Ammon's horn (tissue), 1 donor: ENCODE results near the gene PDXDC1.
"Not testable (repeated sequence)": the region's sequence is repeated elsewhere in the genome, so short reads cannot be mapped to it uniquely, and the experiment has no call there.

Source experiments
- DNase-seq: peaks from one replicate; pipeline ENCODE4 v3.0.0-alpha.2; 2016; ENCODE audit warnings: low spot score

PDXDC1 gene, protein sequence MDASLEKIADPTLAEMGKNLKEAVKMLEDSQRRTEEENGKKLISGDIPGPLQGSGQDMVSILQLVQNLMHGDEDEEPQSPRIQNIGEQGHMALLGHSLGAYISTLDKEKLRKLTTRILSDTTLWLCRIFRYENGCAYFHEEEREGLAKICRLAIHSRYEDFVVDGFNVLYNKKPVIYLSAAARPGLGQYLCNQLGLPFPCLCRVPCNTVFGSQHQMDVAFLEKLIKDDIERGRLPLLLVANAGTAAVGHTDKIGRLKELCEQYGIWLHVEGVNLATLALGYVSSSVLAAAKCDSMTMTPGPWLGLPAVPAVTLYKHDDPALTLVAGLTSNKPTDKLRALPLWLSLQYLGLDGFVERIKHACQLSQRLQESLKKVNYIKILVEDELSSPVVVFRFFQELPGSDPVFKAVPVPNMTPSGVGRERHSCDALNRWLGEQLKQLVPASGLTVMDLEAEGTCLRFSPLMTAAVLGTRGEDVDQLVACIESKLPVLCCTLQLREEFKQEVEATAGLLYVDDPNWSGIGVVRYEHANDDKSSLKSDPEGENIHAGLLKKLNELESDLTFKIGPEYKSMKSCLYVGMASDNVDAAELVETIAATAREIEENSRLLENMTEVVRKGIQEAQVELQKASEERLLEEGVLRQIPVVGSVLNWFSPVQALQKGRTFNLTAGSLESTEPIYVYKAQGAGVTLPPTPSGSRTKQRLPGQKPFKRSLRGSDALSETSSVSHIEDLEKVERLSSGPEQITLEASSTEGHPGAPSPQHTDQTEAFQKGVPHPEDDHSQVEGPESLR

GRCh38 chr16:14974656-14975417 is at the start of gene PDXDC1:
PDXDC1 (plus strand) TSS chr16:14975026; CDS start chr16:14975200, 174 bp downstream.
- peak; percentile 85 for DNase-seq

DNA sequence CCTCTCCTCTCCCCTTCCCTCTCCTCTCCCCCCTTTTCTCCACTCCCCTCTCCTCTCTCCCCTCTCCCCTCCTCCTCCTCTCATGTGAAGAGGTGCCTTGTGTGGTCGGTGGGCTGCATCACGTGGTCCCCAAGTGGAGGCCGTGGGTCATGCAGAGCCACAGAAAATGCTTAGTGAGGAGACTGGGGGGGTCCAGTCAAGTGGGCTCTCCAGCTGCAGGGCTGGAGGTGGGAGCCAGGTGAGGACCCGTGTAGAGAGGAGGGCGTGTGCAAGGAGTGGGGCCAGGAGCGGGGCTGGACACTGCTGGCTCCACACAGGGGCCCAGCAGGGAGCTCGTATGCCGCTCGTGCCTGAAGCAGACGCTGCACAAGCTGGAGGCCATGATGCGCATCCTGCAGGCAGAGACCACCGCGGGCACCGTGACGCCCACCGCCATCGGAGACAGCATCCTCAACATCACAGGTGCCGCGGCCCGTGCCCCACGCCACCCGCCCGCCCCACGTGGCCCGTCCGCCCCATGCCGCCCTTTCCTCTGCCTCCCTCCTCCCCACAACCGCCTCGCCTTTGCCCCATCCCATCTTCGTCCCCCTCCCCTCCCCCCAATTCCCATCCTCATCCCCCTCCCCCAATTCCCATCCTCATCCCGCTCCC is 46.6 kb upstream of the PDXDC1 start:
- peak; percentile 7 for DNase-seq

- not testable (repeated sequence) for DNase-seq
Measured at GRCh38 chr16:14929176-14929575, 45.6 kb upstream of the PDXDC1 start.

- not testable (repeated sequence) for DNase-seq
Measured at GRCh38 chr16:14930246-14930645, 44.6 kb upstream of the PDXDC1 start.

DNA sequence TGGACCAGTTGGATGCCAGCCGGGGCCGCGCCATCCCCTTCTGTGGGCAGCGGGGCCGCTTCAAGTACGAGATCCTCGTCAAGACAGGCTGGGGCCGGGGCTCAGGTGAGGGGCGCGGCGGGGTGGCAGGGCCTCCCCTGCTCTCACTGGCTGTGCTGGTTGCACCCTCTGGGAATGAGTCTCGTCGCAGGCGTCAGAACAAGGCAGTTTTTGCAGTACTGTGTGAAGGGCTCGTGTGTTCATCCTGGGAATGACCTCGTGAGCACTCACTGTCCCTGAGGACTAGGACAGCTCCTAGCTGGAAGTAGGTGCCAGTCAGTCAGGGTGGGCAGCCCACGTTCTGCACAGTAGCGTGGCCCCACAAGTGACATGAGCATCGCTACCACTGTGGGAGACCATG is 43.9 kb upstream of the PDXDC1 start:
- not testable (repeated sequence) for DNase-seq

DNA sequence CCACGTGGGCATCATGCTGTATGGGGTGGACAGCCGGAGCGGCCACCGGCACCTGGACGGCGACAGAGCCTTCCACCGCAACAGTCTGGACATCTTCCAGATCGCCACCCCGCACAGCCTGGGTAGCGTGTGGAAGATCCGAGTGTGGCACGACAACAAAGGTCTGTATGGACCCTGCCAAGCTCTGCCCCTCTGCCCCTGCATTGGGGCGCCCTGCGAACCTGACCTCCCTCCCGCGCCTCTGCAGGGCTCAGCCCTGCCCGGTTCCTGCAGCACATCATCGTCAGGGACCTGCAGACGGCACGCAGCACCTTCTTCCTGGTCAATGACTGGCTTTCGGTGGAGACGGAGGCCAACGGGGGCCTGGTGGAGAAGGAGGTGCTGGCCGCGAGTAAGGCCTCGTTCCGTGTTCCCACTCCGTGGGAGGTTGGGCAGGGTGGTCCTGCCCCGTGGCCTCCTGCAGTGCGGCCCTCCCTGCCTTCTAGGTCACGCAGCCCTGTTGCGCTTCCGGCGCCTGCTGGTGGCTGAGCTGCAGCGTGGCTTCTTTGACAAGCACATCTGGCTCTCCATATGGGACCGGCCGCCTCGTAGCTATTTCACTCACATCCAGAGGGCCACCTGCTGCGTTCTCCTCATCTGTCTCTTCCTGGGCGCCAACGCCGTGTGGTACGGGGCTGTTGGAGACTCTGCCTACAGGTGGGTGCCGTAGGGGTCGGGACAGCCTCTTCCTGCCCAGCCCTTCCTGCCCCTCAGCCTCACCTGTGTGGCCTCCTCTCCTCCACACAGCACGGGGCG is 42.0 kb upstream of the PDXDC1 start:
- DNase-seq = not testable (repeated sequence)

GRCh38 chr16:14937143-14937542 is 37.7 kb upstream of the PDXDC1 start, which contains the start of gene NPIPA1:
NPIPA1 (plus strand) TSS chr16:14937443; CDS start chr16:14937443, 0 bp downstream.
- not testable (repeated sequence) for DNase-seq

GRCh38 chr16:14937994-14938393 is 36.8 kb upstream of the PDXDC1 start:
- not testable (repeated sequence) for DNase-seq

DNA sequence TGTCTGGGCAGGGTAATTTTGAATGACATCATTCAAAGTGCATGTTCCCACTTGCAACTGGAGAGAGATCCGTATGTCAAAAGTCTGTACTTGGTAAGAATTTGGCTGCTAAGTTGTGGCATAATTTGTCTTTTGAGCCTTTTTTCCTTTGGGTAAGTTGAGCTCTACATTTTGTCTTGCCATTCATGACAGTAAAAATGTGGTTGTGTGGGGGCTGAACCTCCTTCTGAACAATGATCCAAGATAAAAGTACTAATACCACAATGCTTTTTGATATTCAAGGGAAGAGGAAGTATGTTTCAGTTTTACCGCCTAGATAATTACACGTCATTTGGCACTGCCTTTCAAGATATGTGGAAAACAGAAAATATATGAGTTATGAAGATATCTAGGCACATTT is 32.1 kb upstream of the PDXDC1 start:
- not testable (repeated sequence) for DNase-seq

- DNase-seq = no peak
Measured at GRCh38 chr16:14955546-14956231, 19.1 kb upstream of the PDXDC1 start.

GRCh38 chr16:14957576-14958322 is 17.1 kb upstream of the PDXDC1 start:
- no peak for DNase-seq

DNA sequence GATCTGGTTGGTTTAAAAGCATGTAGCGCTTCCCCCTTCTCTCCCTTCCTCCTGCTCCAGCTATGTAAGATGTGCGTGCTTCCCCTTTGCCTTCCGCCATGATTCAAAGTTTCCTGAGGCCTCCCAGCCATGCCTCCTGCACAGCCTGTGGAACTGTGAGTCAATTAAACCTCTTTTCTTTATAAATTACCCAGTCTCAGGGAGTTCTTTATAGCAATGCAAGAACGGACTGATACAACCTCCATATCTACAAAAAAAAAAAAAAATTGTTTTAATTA is 16.6 kb upstream of the PDXDC1 start:
- no peak for DNase-seq

- DNase-seq = peak; percentile 28
Measured at GRCh38 chr16:14958970-14959369, 15.9 kb upstream of the PDXDC1 start.

- no peak for DNase-seq
Measured at GRCh38 chr16:14961405-14962186, 13.2 kb upstream of the PDXDC1 start.

- DNase-seq = no peak
Measured at GRCh38 chr16:14963281-14964173, 11.3 kb upstream of the PDXDC1 start.

DNA sequence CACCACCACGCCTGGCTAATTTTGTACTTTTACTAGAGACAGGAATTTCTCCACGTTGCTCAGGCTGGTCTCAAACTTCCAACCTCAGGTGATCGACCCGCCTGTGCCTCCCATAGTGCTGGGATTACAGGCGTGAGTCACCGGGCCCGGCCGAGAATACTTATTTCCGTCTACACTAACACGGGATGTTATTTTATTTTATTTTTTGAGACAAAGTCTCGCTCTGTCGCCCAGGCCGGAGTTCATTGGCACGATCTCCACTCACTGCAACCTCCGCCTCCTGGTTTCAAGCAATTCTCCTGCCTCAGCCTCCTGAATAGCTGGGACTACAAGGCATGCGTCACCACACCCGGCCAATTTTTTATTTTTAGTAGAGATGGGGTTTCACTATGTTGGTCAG is 9.5 kb upstream of the PDXDC1 start:
- no peak for DNase-seq

DNA sequence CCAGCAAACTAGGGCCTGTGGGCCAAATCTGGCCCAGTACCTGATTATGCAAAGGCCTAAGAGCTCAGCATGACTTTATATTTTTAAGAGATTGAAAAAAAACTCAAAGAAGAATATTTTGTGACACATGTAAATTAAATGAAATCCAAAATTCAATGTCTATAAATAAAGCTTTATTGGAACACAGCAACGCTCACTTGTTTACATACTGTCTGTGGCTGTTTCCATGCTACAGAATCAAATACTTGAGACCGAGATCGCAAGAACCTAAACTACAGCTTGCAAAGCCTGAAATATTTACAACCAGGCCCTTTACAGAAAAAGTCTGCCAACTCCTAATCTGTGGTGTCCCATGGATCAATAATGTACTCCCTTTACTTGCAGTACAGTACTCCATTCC is 5.0 kb upstream of the PDXDC1 start:
- DNase-seq = not testable (repeated sequence)
